ENCODE data around the gene MST1R.

Gene MST1R

DNA sequence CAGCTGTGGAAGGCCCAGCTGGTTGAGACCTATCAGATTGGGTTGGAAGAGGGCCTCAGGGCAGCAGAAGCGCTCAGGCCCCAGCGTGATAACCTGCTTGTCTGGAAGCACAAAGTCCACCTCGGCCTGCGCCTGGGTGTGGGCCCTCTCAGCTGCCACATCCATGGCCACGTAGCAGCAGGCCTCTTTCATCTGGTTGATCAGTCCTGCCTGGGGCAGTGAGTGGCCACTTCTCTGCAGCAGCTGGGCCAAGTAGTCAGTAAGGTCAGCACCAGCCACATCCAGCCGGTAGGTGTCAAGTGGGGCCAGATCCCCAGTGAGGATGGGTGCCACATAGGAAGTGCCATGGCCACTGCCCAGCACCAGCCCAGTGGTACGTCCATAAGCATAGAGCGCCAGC, 30.1 kb downstream of the MST1R start:
- DNase-seq, result peak; percentile 58

DNA sequence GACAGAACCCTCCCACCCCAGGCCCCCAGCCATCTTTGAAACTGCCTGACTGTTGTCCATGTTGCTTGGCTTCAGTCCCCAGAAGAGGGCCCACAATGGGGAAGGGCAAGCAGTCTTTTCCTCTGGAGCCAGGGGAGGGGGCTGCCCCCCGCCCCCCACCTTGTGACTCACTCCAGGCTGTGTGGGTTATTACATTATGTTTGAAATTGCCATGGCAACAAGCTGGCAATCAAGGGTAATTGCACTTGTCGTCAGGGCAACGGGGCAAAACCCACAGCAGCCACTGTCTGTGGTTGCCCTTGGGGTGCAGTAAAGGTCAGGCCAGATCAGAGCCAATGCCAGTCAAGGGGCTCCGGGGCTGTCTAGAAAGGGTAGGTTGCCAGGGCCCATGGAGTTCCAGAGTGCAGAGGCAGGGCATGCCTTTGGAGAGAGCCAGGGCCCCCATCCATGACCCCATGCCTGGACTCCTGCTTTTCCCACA, 30.8 kb downstream of the MST1R start:
- peak; percentile 23 for DNase-seq

DNA sequence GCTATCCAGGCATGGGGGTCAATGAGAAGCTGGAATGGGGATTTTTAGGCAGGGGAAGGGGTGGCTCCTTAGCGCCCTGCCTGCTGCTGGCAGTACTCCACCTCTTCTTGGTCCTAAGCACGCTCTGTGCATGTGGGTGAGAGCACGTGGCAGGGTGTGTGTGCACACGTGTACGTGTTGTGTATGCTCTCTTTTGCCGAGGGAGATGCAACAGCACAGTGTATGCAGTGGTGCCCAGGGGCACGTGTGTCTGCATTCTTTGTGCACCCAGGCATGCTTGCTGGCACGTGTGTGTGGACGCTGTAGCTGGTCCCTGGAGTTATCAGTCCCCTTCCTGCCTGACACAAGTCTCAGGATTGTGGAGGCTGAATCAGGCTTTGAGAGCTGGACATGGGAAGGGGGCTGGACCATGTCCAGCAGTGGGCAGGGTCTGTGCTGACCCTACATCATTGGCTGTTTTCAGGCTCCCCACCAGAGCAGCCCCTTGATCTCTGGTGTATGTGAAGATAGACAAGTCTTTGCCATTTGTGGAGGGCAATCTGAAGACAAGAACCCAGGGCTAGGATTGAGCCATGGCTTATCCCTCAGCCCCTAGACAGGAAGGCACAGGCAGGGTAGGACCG, 32.0 kb downstream of the MST1R start:
- DNase-seq, result no peak

DNA sequence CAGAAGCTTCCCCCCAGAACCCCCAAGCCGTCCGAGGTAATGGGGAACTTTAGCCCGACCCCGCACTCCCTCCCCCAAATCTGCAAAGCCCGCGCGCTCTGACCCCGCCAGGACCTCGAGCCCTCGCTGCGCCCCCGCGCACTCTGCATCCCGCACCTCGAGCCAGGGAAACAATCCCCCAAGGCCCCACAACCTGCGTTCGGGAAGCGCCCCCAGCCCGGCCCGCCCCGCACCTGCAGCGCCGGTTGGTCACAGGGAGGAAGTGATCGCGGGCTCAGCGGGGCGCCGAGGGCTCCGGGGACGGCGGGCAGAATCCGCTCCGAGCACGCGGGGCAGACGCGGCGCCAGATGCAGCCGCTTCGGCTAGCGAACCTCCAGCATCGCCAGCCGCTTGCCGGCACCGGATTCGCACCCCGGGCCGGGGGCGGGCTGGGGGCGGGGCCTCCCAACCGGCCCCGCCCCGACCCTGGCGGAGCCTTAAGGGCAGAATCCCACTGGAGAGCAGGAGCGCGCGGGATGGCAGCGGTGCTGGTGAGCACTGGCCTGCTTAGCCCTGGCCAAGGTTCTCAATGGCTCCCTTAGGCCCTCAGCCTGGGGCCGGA, 34.0 kb downstream of the MST1R start, which contains the start of gene CAMKV:
CAMKV (minus strand) TSS at position 382 of the 602 bp plus-strand sequence. CDS start 7,518 bp downstream, outside the sequence.
- no peak for DNase-seq

DNA sequence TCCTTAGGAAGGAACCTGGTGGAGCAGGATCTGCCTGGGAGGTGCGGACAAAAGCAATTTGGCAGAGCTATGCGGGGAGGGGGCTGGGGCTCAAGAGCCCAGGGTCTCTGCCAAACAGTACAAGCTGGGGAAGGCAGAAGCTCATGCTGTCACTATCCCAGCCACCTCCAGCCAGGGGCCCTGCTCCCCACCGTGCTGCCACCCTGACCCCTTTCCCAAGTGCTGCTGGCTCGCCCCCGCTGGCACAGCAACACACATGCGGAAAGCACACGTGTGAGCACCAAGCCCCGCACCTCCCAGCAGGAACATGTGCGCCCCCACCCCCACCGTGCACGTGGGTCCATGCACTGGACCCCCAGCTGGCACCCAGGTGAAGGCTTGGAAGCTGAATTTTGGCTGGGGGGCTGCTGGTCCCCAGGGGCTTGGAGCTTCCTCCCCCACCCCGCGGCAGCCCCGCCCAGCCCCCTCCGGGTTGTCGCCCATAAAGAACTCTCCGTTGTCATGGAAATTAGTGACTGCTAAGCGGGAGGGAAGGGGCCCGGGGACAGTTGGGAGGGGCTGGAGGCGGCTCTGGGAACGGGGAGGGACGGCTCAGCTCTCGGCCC, 34.7 kb downstream of the MST1R start:
- no peak for DNase-seq

DNA sequence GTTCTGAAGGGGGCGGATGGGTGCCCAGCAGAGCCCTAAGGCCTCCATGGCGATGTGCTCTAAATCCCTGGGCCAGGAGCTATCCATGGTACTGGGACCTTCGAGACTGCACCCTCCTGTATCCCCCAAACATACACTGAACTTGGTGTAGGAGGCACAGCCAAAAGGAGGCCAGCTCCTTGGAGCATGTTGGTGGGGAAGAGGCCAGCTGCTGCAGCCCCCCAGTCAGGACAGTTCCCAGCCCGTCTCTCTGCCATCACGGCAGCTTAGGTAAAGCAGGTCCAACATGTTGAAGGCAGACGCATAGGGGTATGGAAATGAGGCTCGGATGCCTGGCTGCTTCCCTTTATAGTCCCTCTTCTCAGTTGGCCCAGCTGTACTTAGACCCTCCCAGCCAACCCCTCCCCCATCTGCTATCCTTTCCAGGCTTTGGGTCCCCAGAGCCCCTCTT, 35.8 kb downstream of the MST1R start:
- DNase-seq, result peak; percentile 42

DNA sequence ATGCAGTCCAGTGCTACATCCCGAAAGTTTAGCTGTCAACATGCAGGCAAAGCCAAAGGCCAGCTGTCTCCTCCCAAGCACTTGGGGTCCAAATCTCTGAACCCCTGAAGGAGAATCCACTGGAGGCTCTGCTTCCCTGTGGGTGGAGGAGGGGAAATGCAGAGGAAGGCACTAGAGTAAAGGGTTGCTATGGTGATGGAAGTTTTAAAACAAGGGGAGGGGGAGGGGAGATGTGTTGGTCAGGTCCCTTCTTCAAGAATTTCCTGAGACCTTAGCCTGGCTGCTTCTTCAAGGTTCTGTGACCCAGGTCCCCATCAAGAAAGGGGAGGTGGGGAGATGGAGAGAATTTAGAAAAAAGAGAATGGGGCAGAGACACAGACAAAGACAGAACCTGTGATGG, 36.3 kb downstream of the MST1R start:
- no peak for DNase-seq

DNA sequence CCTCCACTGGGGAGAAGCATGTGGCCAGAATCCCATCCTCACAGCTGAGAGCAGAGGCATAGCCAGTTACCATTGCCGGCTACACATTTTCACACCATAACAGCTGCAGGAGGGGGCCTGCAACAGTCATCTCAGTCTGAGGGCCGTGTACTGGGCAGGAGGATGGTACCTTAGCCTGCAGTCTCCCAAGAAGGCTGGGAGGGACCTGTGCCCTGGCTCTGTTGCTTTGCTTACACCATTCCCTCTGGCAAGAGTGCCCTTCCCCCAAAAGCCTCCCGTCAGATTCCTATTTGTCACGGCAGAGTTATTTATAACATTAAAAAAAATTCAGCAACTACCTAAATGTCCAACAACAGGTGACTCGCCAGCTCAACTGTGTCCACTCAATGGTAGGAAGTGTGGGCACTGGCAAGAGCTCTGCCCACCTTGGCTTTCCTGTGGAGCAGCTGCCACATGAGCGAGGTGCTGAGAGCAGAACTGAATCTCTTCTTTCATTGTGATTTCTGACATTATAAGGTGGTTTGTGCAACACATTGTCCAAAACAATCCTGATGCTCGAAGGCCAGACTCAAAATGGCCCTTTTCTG, 38.4 kb downstream of the MST1R start:
- DNase-seq, result no peak

DNA sequence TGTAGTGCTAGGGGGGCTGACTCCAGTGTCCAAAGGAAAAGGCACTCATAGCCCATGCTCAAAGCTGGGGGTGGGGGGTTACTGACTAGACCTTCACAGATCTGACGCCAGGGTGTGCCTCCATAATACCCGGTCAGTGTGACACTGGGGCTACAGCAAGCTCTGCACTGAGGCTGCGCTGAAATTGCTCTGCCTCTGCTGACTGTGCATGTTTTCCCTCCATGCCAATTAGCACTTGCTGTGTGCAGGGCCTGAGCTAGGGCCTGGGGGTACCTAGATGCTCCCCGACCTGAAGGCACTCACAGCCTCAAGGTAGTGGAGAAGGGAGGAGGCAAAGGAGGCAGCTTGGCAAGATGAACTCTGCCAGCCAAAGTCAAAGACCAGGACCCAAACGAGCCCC, 39.2 kb downstream of the MST1R start:
- DNase-seq, result no peak

DNA sequence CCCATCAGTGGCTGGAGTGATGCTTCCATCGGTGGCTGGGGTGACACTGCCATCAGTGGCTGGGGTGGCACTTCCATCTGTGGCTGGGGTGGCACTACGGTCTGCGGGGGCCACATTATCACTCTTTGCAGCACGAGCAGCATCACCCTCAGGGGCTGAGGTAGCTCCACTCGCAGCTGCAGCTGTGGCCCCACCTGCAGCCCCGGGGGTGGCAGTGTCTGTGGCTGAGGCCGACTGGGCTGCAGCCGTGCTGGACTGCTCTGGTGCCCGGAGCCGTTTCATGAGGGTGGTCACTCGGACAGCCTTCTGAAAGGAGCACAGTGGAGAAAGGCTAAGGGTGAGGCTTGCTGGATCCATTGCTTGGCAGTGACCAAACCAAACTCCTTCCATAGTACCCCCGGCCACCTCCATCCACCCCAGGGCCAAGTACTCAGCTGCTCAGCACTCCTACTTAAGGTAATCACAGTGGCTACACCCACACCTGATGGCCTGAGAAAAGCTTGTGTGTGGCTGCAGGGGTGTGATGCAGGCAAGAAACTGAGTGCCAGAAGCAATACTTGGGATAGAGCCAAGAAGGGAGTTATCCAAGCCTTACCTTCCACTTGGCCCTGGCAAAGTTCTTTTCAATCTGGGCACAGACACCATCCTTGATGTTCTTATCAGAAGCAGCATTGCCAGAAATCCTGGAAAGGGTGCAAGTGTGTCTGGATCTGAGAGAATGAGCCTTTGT, 43.9 kb downstream of the MST1R start:
- no peak for DNase-seq

DNA sequence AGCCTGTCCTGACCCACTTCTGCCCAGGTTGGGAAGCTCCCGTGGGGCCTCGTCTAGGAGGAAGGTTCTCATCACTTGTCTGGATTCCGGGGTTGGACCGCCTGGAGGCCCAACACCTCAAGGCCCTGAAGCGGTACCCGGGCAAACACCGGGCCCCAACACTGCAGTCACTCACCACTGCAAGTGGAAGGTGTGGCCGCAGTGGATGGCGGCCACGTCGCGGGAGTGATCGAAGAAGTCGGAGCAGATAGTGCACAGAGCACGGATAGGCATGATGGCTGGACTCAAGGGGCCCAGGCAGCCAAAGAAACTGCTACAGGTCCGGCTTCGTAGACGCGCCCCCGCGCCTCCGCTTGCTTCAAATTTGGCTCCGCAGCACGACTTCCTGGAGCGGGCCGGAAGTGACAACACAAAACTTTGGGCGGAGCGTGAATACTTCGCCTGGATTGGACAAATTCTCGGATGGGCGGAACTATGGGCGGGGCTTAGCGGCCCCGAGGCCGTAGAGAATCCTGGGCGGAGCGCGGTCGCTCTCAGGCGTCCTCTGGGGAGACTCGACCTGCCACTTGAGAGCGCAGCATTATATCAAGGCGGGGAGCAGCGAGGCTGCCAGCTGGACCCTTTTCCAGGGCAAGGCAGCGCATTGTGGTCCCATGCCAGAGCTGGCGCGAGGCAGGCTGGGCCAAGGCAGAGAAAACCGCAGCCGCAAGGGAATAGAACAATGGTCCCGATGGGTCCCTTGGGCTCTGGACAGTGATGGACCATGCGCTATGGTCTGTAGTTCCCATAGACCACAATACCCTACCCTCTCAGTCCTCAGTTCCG, 47.3 kb downstream of the MST1R start, which contains the start of gene TRAIP:
TRAIP (minus strand) TSS at position 384 of the 825 bp plus-strand sequence; CDS start at position 273, 111 bp downstream.
- DNase-seq, result peak; percentile 94

DNA sequence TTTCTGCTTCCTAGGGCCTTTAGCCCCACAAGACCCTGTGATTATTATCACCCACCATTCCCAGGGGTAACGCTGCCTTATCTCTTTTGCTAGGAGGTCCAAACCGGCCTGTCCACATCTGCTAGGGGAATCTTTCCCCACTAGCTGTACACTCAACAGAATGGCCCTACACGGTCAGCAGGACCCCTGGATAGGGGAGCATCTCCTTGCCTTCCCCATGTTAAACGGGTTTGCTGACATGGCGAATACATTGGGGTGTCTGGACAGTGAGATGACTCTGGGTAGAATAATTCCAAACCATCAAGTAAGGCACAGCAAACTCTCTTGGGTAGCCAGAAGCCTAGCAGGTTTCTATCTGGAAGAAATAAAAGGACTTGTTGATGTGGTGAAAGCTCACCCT, 48.0 kb downstream of the MST1R start:
- no peak for DNase-seq

DNA sequence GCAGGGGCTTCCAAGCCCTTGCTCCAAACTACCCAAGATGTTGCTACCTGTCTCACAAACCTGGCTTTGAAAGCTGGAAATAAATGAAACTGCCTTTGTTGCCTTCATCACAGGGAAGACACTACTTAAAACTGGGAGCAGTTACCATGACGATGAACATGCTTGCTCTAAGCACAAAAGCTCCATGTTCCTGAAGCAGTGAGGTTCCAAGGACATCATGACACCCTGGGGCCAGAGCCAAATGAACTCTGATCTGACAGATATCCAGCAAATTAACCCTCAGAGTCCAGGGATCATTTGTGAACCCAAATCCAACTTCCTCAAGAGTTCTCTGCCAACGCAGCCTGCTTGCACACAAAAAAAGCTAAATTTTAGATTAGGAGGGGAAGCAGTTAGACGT, 58.0 kb downstream of the MST1R start:
- no peak for DNase-seq

DNA sequence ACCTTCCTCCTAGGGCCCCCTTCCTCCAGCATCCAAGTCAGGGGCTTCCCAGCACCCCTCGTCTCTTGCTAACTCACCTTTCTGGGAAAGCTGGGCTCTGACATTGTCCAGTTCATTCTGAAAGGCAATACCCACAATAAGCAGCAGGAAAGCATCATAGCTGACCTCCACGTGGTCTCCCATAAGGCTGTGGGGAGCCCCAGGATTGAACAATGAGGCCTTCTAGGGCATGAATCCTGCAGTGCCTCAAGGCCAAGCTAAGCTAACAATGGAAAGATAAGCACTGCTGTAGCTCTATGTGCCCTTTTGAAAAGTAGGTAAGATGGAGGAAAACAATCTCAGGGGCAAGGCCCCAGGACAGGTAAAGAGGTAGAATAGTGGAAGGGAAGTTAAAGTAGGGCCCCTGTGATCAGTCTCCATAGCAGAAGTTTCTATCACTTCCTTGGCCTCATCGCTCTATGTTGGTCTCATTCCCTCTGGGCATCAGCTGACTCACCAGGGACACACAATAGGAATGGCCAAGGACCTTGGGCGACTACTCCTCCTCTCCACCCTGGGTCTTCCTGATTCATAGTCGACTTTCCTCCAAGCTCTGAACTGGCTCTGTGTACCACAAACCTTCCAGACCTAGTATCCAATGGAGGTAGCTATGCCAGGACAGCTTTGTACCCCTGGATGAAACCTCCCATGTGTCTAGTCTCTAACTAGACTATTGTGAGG, 59.0 kb downstream of the MST1R start:
- no peak for DNase-seq

DNA sequence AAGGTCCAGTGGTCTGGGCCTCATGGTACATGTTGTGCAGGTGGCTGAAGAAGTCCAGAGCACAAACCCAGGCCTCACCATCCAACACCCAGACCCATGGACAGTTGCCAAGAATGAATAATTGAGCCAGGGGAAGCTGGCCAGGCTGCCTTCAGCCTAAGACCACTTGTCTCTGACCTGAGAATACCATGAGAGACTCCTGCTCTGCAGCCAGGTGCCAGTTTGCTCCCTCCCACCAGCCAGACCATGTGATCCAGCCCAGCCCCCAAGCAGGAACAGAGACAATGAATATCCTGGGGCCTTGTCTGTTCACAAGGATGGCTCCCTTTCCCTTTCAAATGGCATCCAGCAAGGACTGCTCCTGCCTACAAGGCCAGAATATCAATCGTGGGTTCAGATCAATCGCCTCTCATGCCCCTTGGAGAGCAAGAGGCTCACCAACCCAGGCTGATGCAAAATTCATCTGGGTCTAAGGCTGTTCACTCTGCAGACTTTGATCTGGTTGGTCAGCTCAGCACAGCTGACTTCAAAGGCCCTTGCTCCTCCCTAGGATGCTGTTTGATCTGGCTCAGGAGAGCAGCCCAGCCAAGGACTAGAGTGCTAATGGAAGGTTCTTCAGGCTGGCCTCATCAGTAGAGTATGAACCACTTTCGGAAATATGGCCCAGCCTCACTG, 60.7 kb downstream of the MST1R start:
- DNase-seq, result no peak

DNA sequence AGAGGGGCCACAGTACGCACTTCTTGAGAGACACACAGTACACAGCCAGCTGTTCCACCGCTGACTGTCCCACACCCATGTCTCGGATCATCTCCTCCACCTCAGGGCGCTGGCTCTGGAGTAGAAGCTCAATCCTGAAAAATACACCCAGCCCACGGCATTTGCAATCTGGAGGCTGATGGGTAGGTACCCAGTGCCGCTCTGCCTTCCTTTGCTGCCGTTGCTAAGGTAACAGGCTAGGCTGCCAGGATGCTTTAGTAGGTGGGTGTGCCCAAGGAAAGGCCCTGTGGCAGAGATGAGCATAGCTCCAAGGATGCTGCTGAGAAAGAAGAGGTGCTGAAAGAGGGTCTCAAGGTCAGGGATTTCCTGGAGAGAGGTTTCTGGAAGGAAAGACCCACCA, 61.9 kb downstream of the MST1R start:
- DNase-seq, result no peak

DNA sequence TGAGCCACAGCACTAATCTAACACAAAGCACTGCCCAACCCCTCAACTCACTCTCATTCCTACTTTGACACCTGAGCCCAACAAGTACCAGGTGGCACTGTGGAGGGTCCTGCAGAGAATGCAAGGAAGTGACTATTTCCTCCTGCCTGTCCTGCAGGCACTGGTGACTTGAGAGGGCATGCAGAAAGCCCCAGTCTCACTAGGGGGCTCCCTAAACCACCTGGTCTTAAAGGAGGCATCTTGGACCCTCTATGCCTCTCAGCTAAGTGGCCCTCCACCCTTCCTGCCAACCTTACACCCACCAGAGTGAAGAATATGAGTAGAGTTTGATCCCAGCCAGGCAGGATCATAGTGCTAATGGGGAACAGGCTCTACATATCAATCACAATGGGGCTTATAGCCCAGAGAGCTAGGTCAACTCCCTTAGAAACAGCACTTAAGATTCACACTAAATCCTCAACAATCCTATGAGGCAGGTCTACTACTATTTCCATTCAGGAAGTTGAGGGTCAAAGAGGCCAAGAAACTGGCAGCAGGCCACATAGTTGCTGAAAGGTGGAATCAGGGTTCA, 62.5 kb downstream of the MST1R start:
- peak; percentile 49 for DNase-seq

DNA sequence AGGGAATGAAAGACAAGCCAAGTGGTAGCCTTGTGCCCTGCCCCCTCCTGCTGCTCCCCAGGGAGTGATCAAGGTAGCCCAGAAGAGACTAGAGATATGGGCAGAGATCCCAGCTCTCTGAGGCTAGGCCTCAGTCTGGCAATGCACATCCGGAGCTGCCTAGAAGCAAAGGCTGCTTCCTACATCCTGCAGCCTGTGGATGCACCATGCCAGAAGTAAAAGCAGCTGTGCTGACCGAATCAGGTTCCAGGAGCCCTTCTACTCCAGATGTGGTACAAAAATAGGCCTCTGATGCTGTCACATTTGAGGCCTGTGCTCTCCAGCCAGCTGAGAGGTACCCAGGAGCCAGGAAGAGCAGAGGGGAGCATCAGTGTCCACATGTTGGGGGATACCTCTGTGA, 63.3 kb downstream of the MST1R start:
- no peak for DNase-seq

DNA sequence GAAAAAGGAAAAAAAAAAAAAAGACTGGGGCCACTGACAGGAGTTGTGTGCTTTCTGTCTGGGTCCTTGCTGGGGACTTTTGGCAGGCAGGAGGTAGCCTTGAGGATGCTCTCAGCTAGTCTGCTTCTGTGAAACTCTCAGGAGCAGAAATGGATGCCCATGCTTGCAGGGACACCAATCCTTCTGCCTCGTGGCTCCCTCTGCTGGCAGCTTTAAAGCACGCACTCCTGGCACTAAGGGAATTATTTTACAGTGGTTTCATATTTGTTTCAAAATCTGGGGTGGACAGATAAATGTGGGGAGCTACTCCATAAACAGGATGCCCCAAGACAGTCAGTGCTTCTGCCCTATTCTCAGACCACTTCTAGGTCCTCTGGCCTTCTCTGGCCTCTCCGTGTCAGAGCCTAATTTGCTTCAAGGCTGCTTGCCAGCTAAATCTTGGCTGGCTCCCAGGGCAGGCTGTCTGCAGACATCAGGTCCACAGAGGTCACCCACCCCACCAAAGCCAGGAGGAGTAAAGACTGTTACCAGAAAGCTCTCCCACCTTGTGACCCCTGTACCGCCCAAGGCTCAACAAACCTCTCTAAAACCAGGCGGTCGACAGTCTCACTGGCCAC, 64.4 kb downstream of the MST1R start:
- DNase-seq, result peak; percentile 74

All from OCI-M1 (cell line).